ENCODE results near the gene CD164L2.

DNA sequence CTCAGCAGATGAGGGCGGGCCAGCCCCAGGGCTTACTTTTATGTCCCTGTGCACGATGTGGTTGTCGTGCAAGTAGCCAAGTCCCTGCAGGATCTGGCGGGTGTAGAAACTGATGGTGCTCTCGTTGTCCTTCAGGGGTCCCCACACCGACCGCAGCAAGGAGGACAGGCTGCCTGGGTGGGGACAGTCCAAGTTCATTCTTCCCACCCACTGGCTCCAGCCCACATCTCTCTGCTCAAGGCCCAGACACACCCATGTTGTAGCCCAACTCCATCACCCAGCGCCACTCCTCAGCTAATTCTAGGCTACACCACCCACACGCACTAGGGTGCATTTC lies 23.3 kb downstream of the CD164L2 start:
- TF ChIP-seq ARNTL (CRISPR knock-in tag; IDR thresholded peaks at IDR 0.05; ENCODE audit: borderline replicate concordance, low read depth): no peak
- no peak for TF ChIP-seq TOX (CRISPR knock-in tag; IDR thresholded peaks at IDR 0.05; ENCODE audit: borderline replicate concordance)
- no peak for TF ChIP-seq ESRRG (CRISPR knock-in tag; IDR thresholded peaks at IDR 0.05)
- TF ChIP-seq OSR1 (CRISPR knock-in tag; IDR thresholded peaks at IDR 0.05): no peak
- no peak for TF ChIP-seq ZFP3 (CRISPR knock-in tag; IDR thresholded peaks at IDR 0.05)
- no peak for TF ChIP-seq GLIS3 (CRISPR knock-in tag; IDR thresholded peaks at IDR 0.05)
- no peak for TF ChIP-seq RARB (CRISPR knock-in tag; IDR thresholded peaks at IDR 0.05)
- no peak for TF ChIP-seq TCF4 (CRISPR knock-in tag; IDR thresholded peaks at IDR 0.05; ENCODE audit: borderline replicate concordance)
- TF ChIP-seq ZNF8 (CRISPR knock-in tag; IDR thresholded peaks at IDR 0.05): no peak
- no peak for TF ChIP-seq PPARA (CRISPR knock-in tag; IDR thresholded peaks at IDR 0.05; ENCODE audit: borderline replicate concordance)
- TF ChIP-seq CSRNP3 (CRISPR knock-in tag; IDR thresholded peaks at IDR 0.05): no peak
- TF ChIP-seq PATZ1 (CRISPR knock-in tag; IDR thresholded peaks at IDR 0.05; ENCODE audit: borderline replicate concordance): no peak
- no peak for TF ChIP-seq ZC3H10 (CRISPR knock-in tag; IDR thresholded peaks at IDR 0.05)
- no peak for TF ChIP-seq SNAI2 (CRISPR knock-in tag; IDR thresholded peaks at IDR 0.05)
